Measurements from ENCODE around the gene FNDC5.

DNA sequence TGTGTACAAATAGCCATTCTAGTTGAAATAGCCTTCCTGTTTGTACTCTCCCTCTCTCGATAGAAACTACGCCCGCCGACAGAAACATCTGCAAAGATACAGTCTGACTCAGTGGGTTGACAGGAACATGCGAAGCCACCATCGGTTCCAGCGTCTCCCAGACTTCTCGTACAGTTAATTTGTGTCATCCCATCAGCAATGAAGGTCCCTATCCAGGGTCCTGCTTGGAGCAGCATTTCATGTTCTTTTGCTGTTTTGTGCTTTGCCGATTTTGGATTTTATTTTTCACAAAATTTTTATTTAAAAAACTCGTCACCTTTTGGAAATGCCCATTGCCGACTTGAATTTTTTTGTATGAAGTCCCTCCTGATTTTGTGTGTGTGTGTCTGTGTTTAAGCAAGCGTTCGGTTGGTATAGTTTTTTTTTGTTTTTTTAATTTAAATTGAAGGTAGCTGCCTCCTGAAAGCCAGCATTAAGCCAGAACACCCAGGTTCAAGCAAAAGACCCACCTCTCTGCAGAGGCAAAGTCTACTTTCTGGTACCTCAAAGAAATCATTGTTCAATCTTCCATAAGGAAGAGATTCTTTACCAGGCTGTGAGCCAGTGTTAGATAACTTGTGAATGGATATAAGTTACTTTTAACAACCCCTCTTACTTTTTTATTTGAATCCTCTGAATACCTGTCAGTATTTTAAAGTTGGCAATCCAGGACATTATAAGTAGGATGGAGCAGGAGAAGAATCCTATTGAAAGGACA lies 14.7 kb downstream of the FNDC5 start:
- TF ChIP-seq, protein P1, sequence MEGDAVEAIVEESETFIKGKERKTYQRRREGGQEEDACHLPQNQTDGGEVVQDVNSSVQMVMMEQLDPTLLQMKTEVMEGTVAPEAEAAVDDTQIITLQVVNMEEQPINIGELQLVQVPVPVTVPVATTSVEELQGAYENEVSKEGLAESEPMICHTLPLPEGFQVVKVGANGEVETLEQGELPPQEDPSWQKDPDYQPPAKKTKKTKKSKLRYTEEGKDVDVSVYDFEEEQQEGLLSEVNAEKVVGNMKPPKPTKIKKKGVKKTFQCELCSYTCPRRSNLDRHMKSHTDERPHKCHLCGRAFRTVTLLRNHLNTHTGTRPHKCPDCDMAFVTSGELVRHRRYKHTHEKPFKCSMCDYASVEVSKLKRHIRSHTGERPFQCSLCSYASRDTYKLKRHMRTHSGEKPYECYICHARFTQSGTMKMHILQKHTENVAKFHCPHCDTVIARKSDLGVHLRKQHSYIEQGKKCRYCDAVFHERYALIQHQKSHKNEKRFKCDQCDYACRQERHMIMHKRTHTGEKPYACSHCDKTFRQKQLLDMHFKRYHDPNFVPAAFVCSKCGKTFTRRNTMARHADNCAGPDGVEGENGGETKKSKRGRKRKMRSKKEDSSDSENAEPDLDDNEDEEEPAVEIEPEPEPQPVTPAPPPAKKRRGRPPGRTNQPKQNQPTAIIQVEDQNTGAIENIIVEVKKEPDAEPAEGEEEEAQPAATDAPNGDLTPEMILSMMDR (IDR thresholded peaks at IDR 0.05; ENCODE audit: insufficient read depth, low read length, poor library complexity, severe bottlenecking): no peak
- TF ChIP-seq EZH2phosphoT487 (conservative IDR thresholded peaks at IDR 0.05; ENCODE audit: low read length): no peak

All from SU-DHL-6 (cell line).